Glutamatergic neuron (in vitro differentiated cells): ENCODE measurements around the gene ELFN1. TPM values are rescaled to one million over a fixed set of nuclear protein-coding genes. Genes with fewer than 3 reads are reported as not detected.

ENCODE experiments used
- DNase-seq: peaks from one replicate; pipeline ENCODE4 v3.0.0; 2022
- H3K27ac Mint-ChIP-seq: one replicate; pipeline ENCODE4 v1.8.0; 2020; ENCODE audit warnings: mild to moderate bottlenecking, mixed read lengths, inconsistent platforms; ENCODE audit not compliant: unreplicated experiment
- H3K27me3 Mint-ChIP-seq: one replicate; pipeline ENCODE4 v1.8.0; 2020; ENCODE audit warnings: mild to moderate bottlenecking, moderate library complexity, mixed read lengths, inconsistent platforms; ENCODE audit not compliant: unreplicated experiment
- H3K36me3 Mint-ChIP-seq: one replicate; pipeline ENCODE4 v1.8.0; 2020; ENCODE audit warnings: mild to moderate bottlenecking, mixed read lengths, inconsistent platforms; ENCODE audit not compliant: unreplicated experiment
- H3K4me1 Mint-ChIP-seq: one replicate; pipeline ENCODE4 v1.8.0; 2020; ENCODE audit warnings: mild to moderate bottlenecking, low read depth, mixed read lengths, inconsistent platforms; ENCODE audit not compliant: unreplicated experiment
- H3K4me3 Mint-ChIP-seq: one replicate; pipeline ENCODE4 v1.8.0; 2020; ENCODE audit warnings: mild to moderate bottlenecking, mixed read lengths, inconsistent platforms; ENCODE audit not compliant: unreplicated experiment
- H3K9me3 Mint-ChIP-seq: one replicate; pipeline ENCODE4 v1.8.0; 2020; ENCODE audit warnings: mild to moderate bottlenecking, moderate library complexity, mixed read lengths, inconsistent platforms; ENCODE audit not compliant: unreplicated experiment
- CTCF ChIP-seq: fragments of 200-600 bp; sonication (generic); IDR thresholded peaks from one replicate; pipeline ENCODE4 v1.5.0; 2021; ENCODE audit not compliant: partially characterized antibody, unreplicated experiment
- total RNA-seq: library from RNA; stranded (reverse); fragmentation: NEBNext Ultra II Directional; extraction: Animal tissue kit (Norgen Biotek cat#: 25700); gene quantifications from one replicate; pipeline ENCODE4 v1.2.1, GENCODE V29; 2021; ENCODE audit not compliant: unreplicated experiment

The ELFN1 gene
- total RNA-seq, 1 donor from 2014 or later, result 40.0 TPM

- H3K9me3 Mint-ChIP-seq, result peaks cover 7% of the 10 kb centered on the region
- no peak for DNase-seq
- peaks cover 15% of the 10 kb centered on the region for H3K27me3 Mint-ChIP-seq
- TF ChIP-seq CTCF, result no peak
- H3K4me1 Mint-ChIP-seq, result peaks cover 16% of the 10 kb centered on the region
- H3K4me3 Mint-ChIP-seq, result no peak overlapping the region
- no peaks in the 10 kb centered on the region for H3K36me3 Mint-ChIP-seq
- H3K27ac Mint-ChIP-seq, result no peak overlapping the region
These were observed 19.6 kb upstream of the ELFN1 start for GRCh38 chr7:1650363-1651030.

- no peak overlapping the region for H3K4me3 Mint-ChIP-seq
- no peak for TF ChIP-seq CTCF
- peaks cover 16% of the 10 kb centered on the region for H3K4me1 Mint-ChIP-seq
- DNase-seq, result no peak
- no peaks in the 10 kb centered on the region for H3K36me3 Mint-ChIP-seq
- peaks cover 15% of the 10 kb centered on the region for H3K27me3 Mint-ChIP-seq
- no peak overlapping the region for H3K27ac Mint-ChIP-seq
- H3K9me3 Mint-ChIP-seq, result peaks cover 7% of the 10 kb centered on the region
These were observed 19.0 kb upstream of the ELFN1 start for GRCh38 chr7:1651031-1651446.

- H3K4me1 Mint-ChIP-seq, result peaks cover 13% of the 10 kb centered on the region
- H3K4me3 Mint-ChIP-seq, result no peak overlapping the region
- DNase-seq, result no peak
- TF ChIP-seq CTCF, result no peak
- peaks cover 15% of the 10 kb centered on the region for H3K27me3 Mint-ChIP-seq
- no peak overlapping the region for H3K27ac Mint-ChIP-seq
- H3K36me3 Mint-ChIP-seq, result no peaks in the 10 kb centered on the region
- peaks cover 7% of the 10 kb centered on the region for H3K9me3 Mint-ChIP-seq
These were observed 18.2 kb upstream of the ELFN1 start for GRCh38 chr7:1651891-1652290.

GRCh38 chr7:1653500-1653899 lies 16.6 kb upstream of the ELFN1 start:
- Mint-ChIP-seq H3K4me3 (no peak overlapping the region), H3K4me1 (peaks cover 5% of the 10 kb centered on the region), H3K27me3 (peaks cover 12% of the 10 kb centered on the region), H3K36me3 (no peaks in the 10 kb centered on the region), H3K27ac (no peak overlapping the region), H3K9me3 (peaks cover 3% of the 10 kb centered on the region)
- TF ChIP-seq CTCF, result no peak
- no peak for DNase-seq

- Mint-ChIP-seq H3K36me3 (no peaks in the 10 kb centered on the region), H3K4me3 (no peak overlapping the region), H3K27me3 (peaks cover 7% of the 10 kb centered on the region), H3K27ac (no peak overlapping the region), H3K9me3 (peaks cover 4% of the 10 kb centered on the region), H3K4me1 (no peaks in the 10 kb centered on the region)
- no peak for DNase-seq
- no peak for TF ChIP-seq CTCF
These were observed 16.0 kb upstream of the ELFN1 start for GRCh38 chr7:1654111-1654510.
